ENCODE measurements around the gene TLE6. TPM values are rescaled to one million over a fixed set of nuclear protein-coding genes. Genes with fewer than 3 reads are reported as not detected.

Gene TLE6
- total RNA-seq, 1 experiment from 2014 or later: 3.2 TPM

DNA sequence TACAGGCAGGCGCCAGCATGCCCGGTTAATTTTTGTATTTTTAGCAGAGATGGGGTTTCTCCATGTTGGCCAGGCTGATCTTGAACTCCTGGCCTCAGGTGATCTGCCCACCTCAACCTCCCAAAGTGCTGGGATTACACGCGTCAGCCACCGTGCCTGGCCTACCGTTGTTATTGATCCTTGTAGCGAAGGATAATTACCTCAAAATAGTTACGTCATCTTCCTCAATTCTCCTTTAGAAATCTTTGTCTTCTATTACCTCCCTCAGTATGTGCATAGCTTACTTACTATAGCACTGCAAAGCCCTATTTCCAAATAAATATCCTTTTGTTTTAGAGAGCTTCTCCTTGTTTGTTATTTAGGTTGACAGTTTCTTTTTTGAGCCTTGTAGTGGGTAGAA is 9.4 kb upstream of the TLE6 start:
- DNase-seq (ENCODE audit: low read depth, low spot score): no peak
- in situ Hi-C loops (cut with HindIII; ENCODE audit: low pct_unique_long_range_greater_than_20kb, low sequenced_read_pairs): no loop called here

DNA sequence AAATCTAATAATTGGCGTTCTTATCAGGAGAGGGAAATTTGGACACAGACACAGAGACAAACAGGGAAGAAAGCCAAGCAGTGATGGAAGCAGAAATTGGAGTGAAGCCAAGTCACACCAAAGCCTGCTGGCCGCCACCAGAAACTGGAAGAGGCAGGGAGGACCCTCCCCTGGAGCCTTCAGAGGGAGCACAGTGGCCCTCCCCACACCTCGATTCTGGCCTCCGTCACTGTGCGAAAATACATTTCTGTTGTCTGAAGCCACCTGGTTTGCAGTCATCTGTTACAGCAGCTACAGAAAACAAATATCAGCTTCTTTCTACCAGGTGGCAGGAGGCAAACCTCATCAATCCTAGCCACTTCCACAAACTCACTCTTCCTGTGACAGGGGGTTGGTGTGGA is 8.3 kb upstream of the TLE6 start:
- no peak for DNase-seq (ENCODE audit: low read depth, low spot score)
- in situ Hi-C loops (cut with HindIII; ENCODE audit: low pct_unique_long_range_greater_than_20kb, low sequenced_read_pairs): no loop called here

GRCh38 chr19:2970201-2970835 is 7.0 kb upstream of the TLE6 start:
- in situ Hi-C loops (cut with HindIII; ENCODE audit: low pct_unique_long_range_greater_than_20kb, low sequenced_read_pairs): no loop called here
- no peak for DNase-seq (ENCODE audit: low read depth, low spot score)

- DNase-seq (ENCODE audit: low read depth, low spot score): no peak
- in situ Hi-C loops (cut with HindIII; ENCODE audit: low pct_unique_long_range_greater_than_20kb, low sequenced_read_pairs): no loop called here
Observed at GRCh38 chr19:2973229-2973628, 4.1 kb upstream of the TLE6 start.

DNA sequence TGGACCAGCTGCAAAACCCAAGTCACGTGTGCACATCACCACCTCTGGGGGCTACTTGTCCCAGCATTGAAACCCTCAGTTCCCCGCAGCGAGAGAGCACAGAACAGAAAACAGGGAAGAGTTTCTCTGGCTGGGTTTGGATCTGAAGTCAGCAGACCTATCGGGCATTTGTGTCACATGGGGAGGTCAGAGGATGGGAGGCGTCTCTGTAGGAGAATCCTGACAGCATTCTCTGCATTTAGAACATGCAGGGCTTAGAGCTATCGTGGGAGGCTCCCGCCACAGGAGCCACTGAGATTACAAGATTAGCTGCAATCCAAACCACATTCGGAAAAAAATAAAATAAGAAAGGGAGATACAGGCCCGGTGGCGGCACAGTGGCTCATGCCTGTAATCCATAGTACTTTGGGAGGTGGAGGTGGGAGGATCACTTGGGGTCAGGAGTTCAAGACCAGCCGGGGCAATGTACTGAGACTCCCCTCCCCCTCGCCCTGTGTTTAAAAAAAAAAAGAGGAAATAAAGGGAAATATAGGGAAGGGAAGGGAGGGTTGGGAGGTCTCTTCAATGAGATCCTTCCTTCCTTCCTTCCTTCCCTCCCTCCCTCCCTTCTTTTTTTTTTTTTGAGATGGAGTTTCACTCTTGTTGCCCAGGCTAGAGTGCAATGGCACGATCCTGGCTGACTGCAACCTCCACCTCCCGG is 2.9 kb upstream of the TLE6 start:
- in situ Hi-C loops (cut with HindIII; ENCODE audit: low pct_unique_long_range_greater_than_20kb, low sequenced_read_pairs): no loop called here

DNA sequence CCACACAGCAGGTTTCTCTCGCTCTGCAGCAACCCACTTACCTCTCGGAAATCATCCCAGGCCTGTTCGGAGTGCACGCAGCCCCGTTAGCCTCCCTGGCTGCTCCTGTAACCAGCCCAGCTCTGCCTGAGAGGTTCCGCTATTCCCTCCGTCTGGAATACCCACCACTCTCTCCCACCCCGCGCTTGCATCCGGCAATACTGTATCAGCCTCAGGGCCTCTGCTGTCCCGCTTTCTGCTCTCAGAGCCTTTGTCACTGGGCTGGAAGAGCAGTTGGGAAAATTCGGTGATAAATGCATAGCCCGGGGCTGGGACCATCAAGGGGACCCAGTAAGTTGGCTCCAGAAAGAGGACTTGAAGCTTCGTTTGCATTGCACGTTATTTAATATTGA is 759 bp upstream of the TLE6 start:
- in situ Hi-C loops (cut with HindIII; ENCODE audit: low pct_unique_long_range_greater_than_20kb, low sequenced_read_pairs): no loop called here

More for the DNA sequence above, 2.9 kb upstream of the TLE6 start:
- DNase-seq (ENCODE audit: low read depth, low spot score): peak; percentile 62

DNA sequence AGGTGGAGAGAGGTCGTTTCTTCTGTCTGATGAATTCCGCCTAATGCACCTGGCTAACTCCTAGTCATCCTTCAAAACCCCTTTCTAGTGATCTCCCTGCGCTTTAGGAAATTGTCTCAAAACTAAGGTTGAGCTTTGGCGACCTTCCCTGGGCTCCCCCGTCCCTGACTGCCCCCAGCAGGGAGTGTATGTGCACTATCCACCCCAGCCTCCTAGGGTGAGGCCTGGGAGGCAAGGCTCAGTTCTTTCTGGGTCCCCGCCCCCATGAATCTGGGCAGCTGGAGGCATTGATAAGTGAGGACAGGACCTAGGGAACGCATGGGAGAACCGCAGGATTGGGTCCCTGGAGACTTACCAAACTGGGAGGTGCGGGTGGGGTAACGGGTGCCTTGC is 378 bp downstream of the TLE6 start:
- DNase-seq (ENCODE audit: low read depth, low spot score): peak; percentile 1
- in situ Hi-C loops (cut with HindIII; ENCODE audit: low pct_unique_long_range_greater_than_20kb, low sequenced_read_pairs): no loop called here

More for the DNA sequence above, 759 bp upstream of the TLE6 start:
- no peak for DNase-seq (ENCODE audit: low read depth, low spot score)

GRCh38 chr19:2978166-2978767 is 903 bp downstream of the TLE6 start:
- no peak for DNase-seq (ENCODE audit: low read depth, low spot score)

DNA sequence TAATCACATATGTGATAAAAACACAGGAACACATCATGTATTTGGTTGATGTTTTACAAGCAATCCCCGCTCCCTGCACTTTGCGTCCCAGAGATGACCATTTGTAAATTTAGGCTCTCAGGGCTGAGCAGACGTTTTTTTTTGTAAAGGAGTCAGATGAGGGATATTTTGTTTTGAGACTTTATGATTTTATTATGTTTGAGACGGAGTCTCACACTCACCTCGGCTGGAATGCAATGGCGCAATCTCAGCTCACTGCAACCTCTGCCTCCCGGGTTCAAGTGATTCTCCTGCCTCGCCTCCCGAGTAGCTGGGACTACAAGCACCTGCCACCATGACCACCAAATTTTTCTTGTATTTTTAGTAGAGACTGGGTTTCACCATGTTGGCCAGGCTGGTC is 1.4 kb downstream of the TLE6 start:
- in situ Hi-C loops (cut with HindIII; ENCODE audit: low pct_unique_long_range_greater_than_20kb, low sequenced_read_pairs): no loop called here

More at GRCh38 chr19:2978166-2978767, 903 bp downstream of the TLE6 start:
- in situ Hi-C loops (cut with HindIII; ENCODE audit: low pct_unique_long_range_greater_than_20kb, low sequenced_read_pairs): no loop called here

DNA sequence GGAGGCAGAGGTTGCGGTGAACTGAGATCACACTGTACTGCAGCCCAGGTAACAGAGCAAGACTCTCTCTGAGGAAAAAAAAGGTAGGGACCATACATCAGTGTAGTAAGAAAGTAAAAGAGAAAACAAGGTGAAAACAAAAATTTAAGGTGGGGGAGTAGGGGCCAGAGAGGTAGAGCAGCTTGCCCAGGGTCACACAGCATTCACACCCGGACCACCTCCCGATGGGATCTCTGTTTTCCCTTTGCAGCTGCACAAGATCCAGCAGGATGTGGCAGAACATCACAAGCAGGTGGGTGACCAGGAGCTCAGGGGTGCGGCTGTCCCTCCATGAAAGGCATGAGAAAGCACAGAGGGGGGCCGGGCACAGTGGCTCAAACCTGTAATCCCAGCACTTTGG is 4.5 kb downstream of the TLE6 start:
- in situ Hi-C loops (cut with HindIII; ENCODE audit: low pct_unique_long_range_greater_than_20kb, low sequenced_read_pairs): no loop called here
- no peak for DNase-seq (ENCODE audit: low read depth, low spot score)

More for the DNA sequence above, 1.4 kb downstream of the TLE6 start:
- DNase-seq (ENCODE audit: low read depth, low spot score): no peak

- in situ Hi-C loops (cut with HindIII; ENCODE audit: low pct_unique_long_range_greater_than_20kb, low sequenced_read_pairs): no loop called here
- no peak for DNase-seq (ENCODE audit: low read depth, low spot score)
Observed at GRCh38 chr19:2982561-2982960, 5.2 kb downstream of the TLE6 start.

GRCh38 chr19:2982983-2983350 is 5.6 kb downstream of the TLE6 start:
- in situ Hi-C loops (cut with HindIII; ENCODE audit: low pct_unique_long_range_greater_than_20kb, low sequenced_read_pairs): no loop called here
- no peak for DNase-seq (ENCODE audit: low read depth, low spot score)

- DNase-seq (ENCODE audit: low read depth, low spot score): no peak
- in situ Hi-C loops (cut with HindIII; ENCODE audit: low pct_unique_long_range_greater_than_20kb, low sequenced_read_pairs): no loop called here
Observed at GRCh38 chr19:2983351-2984214, 6.2 kb downstream of the TLE6 start.

GRCh38 chr19:2984215-2984528 is 6.8 kb downstream of the TLE6 start:
- in situ Hi-C loops (cut with HindIII; ENCODE audit: low pct_unique_long_range_greater_than_20kb, low sequenced_read_pairs): no loop called here
- no peak for DNase-seq (ENCODE audit: low read depth, low spot score)

DNA sequence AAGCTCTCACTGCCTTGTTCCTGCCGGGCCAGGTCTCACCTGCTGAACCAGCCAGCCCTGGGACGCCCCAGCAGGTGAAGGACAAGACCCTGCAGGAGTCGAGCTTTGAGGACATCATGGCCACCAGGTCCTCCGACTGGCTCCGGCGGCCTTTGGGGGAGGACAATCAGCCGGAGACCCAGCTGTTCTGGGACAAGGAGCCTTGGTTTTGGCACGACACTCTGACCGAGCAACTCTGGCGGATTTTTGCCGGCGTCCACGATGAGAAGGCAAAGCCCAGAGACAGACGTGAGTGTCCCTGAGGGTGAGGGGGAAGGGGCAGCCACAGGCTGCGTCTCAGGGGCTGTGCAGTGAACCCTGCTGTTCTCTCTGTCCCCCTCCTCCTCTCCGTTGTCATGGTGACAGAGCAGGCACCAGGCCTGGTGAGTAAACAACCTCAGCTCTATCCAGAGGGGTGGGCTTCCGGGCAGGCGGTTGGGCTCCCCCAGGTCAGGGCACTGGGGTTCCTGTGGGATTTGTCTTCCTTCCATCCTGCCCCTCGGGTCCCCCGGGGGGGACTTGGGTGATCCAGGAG is 9.7 kb downstream of the TLE6 start:
- in situ Hi-C loops (cut with HindIII; ENCODE audit: low pct_unique_long_range_greater_than_20kb, low sequenced_read_pairs): no loop called here
- DNase-seq (ENCODE audit: low read depth, low spot score): no peak

- DNase-seq (ENCODE audit: low read depth, low spot score): no peak
Observed at GRCh38 chr19:2987797-2988196, 10.4 kb downstream of the TLE6 start.

GRCh38 chr19:2988568-2988967 is 11.2 kb downstream of the TLE6 start:
- DNase-seq (ENCODE audit: low read depth, low spot score): no peak
- in situ Hi-C loops (cut with HindIII; ENCODE audit: low pct_unique_long_range_greater_than_20kb, low sequenced_read_pairs): no loop called here

More at GRCh38 chr19:2987797-2988196, 10.4 kb downstream of the TLE6 start:
- in situ Hi-C loops (cut with HindIII; ENCODE audit: low pct_unique_long_range_greater_than_20kb, low sequenced_read_pairs): no loop called here

Data from SK-MEL-5 (cell line).